Choroid plexus epithelial cell (primary cell): ENCODE results near the gene SOST.

Experiments
- DNase-seq: peaks from one replicate; pipeline ENCODE4 v3.0.0-alpha.2; 2010; ENCODE audit warnings: low read depth
- H3K4me3 ChIP-seq: 2 replicates; pipeline ENCODE4 v1.5.1; 2011; ENCODE audit warnings: low read depth, mild to moderate bottlenecking, control low read depth, low read length, moderate library complexity
- TF ChIP-seq, protein P1 (sequence below): conservative IDR thresholded peaks from 2 replicates; pipeline ENCODE4 v1.5.1; 2011; ENCODE audit warnings: low read depth, mild to moderate bottlenecking, control low read depth, inconsistent platforms, low read length, moderate library complexity

The SOST gene

DNA sequence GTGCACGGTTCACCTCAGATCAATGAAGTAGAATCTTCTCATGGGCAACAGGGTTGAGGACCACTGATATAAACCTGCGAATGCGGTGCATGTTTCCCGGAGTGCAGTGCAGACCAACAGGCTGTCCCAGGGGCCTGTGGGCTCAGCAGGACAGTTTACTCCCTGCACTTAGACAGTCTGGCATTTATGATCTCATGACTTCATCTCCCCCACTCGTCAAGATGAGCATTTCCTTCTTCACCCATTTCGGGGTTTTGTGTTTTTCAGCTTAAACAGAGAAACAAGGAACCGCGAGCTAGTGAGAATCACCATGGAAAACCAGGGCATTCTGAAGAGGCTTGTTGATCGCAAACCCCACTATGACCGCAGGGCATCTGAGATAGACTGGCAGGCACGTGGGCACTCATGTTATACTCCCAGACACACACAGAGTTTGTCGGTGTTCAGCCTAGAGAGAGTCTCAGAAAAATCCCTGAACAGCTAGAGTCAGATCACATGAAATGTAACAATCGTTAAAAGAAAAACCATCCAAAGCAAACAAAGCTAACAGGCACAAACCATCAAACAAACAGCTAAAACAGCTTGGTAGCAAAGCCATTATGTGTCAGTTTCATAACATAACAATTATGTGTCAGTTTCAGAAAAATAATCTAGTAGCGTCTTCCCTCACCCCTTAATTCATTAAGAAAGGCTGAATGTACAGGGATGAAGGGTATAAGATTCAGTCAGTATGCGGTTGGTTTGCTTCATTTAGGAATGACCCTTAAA, 24.5 kb upstream of the SOST start:
- no peak overlapping the region for H3K4me3 ChIP-seq
- TF ChIP-seq, protein P1, sequence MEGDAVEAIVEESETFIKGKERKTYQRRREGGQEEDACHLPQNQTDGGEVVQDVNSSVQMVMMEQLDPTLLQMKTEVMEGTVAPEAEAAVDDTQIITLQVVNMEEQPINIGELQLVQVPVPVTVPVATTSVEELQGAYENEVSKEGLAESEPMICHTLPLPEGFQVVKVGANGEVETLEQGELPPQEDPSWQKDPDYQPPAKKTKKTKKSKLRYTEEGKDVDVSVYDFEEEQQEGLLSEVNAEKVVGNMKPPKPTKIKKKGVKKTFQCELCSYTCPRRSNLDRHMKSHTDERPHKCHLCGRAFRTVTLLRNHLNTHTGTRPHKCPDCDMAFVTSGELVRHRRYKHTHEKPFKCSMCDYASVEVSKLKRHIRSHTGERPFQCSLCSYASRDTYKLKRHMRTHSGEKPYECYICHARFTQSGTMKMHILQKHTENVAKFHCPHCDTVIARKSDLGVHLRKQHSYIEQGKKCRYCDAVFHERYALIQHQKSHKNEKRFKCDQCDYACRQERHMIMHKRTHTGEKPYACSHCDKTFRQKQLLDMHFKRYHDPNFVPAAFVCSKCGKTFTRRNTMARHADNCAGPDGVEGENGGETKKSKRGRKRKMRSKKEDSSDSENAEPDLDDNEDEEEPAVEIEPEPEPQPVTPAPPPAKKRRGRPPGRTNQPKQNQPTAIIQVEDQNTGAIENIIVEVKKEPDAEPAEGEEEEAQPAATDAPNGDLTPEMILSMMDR: no peak
- no peak for DNase-seq

DNA sequence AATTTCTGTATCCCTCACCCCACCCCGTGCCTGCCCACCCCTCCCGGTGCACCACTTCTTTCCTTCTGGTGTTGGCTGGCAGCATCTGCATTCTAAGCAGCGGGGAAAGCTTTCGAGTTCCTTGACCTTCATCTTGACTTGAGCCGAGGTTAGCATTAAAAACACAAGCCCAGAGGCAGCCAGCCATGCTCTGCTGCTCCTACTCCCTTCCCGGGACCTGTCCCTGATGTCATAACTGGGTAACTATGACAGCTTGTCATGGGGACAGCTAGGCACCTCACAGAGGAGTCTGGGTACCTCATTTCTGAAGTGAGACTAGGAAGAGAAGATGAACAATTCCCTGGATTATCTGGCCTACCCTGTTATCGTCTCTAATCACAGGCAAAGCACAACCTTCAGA, 21.5 kb upstream of the SOST start, which contains the start of gene CFAP97D1:
TSS of gene CFAP97D1 (plus strand) at position 301 of the 400 bp plus-strand sequence. CDS start at position 329, 28 bp downstream.
- TF ChIP-seq, protein P1: no peak
- H3K4me3 ChIP-seq: peak within 1 kb of the TSS; percentile 93
- DNase-seq: no peak

DNA sequence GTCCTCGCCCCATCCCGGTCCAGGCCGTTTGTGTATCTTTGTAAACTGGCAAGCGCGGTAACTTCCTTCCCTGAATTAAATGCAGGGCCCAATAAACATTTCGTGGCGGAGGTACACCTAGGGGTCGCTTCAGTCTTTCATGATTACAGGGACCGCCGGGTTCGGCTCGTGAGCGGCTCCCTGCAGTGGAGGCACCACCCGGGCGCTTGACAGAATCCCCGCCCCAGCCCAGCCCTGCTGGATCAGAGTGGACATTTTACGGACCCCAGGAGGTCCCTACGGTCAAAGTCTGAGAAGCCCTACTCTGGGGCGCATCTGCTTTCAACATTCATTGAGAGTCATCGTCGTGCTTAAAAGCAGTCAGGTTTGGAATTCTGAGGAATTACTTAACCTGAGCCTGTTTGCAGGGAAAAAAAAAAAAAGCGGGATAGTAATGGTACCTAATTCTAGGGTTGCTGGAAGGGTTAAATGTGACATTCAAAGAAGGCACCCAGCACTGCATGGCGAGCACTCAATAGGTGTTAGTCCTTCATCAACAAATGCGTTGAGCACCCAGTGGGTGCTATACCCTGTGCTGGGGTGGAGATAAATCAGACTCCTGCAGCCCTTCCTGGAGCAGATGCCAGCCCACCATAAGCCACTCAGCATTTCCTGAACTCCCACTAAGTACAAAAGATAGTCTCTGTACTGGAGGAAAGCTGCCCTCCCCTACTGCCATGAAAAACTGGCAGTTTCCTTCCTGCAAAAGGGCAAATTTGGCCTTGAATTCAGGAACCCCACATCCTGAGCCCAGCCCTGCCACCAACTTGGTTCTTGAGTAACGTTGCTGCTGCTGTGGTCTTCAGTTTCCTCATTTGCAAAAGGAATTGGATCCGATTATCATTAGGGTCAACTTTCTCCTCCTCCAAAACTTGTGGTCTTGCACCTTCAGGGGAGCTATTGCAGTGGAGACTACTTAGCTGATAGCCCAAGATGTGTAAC, 20.8 kb upstream of the SOST start:
- DNase-seq: no peak
- TF ChIP-seq, protein P1: peak; percentile 43

DNA sequence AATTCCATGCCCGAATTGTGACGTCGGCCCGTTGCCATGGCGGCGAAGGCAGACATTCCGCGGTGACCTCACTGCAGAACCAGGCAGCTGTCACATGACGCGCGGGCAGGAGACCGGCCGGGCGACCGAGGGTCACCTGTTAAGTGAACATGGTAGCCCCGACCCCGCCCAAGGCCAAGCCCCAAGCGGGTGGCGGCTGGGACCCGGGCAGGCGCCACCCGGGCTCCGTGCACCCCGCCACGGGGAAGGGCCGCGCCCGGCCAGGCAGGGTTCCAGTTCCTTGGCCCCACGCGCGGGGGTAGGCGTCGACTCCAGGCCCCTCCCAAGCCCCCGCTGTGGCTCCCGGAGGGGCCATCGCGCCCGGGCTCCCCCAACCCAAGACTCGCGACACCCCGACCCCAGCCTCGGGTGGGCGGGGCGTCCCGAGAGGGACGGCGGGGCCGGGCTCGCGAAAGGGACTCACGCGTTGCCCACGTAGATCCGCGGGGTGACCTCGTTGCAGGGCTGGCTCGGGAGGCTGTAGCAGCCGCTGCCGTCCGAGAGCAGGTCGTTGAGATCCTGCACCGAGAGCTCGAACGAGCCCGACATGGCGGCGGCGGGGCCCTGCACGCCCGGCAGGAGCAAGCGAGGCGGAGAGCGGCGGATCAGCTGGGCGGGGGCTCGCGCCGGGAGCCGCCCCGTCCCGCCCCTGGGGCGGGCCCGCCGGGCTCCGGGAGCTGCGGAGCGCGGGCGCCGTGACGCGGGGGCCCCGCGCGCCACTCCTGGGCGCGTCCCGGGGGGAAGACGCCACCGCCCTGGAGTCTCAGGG, 19.9 kb upstream of the SOST start, which contains the start of gene DUSP3:
TSS of gene DUSP3 (minus strand) at position 641 of the 808 bp plus-strand sequence. CDS start at position 588, 53 bp downstream.
- DNase-seq: peak; percentile 96
- TF ChIP-seq, protein P1: no peak
- H3K4me3 ChIP-seq: peak within 1 kb of the TSS; percentile 93

More for the DNA sequence above, 20.8 kb upstream of the SOST start:
- H3K4me3 ChIP-seq: peak overlapping the region; percentile 93

DNA sequence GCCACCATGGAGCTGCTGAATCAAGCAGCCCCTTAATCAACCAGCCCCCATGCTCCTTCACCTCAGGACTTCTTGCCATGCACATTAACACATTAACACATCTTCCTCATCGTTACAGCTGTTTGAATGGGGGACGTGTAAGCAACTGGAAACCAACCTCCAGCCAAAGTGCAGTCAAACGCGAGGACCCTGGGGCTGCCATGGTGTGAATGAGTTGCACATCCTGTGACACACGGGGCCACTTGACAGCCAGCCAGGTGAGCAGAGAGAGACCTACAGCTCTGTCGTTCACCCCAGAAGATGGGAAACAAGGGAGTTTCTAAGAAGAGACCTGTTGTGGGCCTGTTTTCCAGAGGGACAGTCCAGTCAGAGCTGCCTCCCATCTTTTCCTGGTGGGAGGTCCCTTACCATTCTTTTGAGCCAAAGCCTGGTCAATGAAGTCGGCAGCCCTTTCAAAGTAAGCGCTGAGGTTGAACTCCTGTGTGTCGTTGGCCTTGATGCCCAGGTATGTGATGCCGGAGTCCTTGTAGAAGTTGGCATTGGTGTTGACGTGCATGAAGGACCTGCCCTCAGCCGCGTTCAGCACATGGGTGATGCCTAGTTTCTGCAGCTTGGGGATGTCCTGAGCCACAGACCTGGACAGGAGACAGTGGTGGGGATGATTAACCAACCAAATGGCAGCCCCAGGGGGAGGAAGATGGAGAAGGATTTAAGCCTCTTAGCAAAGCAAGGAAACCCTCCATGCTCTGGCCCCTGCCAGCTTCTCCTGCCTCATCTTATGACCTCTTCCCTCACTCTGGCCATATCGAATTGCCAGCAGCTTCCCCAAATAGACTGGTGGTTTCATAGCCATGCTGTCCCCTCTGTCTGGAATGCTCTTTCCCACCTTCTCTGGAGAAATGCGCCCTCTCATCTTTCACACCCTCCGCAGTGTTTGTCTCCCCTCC, 16.0 kb upstream of the SOST start:
- no peak overlapping the region for H3K4me3 ChIP-seq
- no peak for DNase-seq
- TF ChIP-seq, protein P1: no peak
